HFFc6 (cell line): ENCODE measurements around the gene PRR20A. TPM values are rescaled to one million over a fixed set of nuclear protein-coding genes. Genes with fewer than 3 reads are reported as not detected.
"Not testable (repeated sequence)": the region's sequence is repeated elsewhere in the genome, so short reads cannot be mapped to it uniquely, and the experiment has no call there.

Experiments used
- DNase-seq: peaks from one replicate; pipeline ENCODE4 v3.0.0-alpha.2; 2018
- H3K27ac Mint-ChIP-seq: 2 replicates; pipeline ENCODE4 v1.8.0; 2020; ENCODE audit warnings: mild to moderate bottlenecking, mixed read lengths
- H3K27me3 Mint-ChIP-seq: 2 replicates; pipeline ENCODE4 v1.8.0; 2021; ENCODE audit warnings: mild to moderate bottlenecking, moderate library complexity, mixed read lengths; ENCODE audit not compliant: insufficient read depth
- H3K36me3 Mint-ChIP-seq: 2 replicates; pipeline ENCODE4 v1.8.0; 2021; ENCODE audit warnings: low read depth, mixed read lengths
- H3K4me1 Mint-ChIP-seq: 2 replicates; pipeline ENCODE4 v1.8.0; 2020; ENCODE audit warnings: low read depth, mixed read lengths
- H3K4me3 Mint-ChIP-seq: 2 replicates; pipeline ENCODE4 v1.8.0; 2020; ENCODE audit warnings: mild to moderate bottlenecking, moderate library complexity, mixed read lengths
- H3K9me3 Mint-ChIP-seq: 2 replicates; pipeline ENCODE4 v1.8.0; 2020; ENCODE audit warnings: mild to moderate bottlenecking, mixed read lengths
- long read RNA-seq: library from polyadenylated mRNA; unstranded; transcript quantifications from one replicate; pipeline ENCODE4 v2.0.0, GENCODE V29; 2019
- total RNA-seq, 6 experiments: library from RNA; stranded (reverse); fragmentation: NEBNext Ultra II Directional; extraction: Animal tissue kit (Norgen Biotek cat#: 25700); gene quantifications; 2 replicates in 1 of 6; 3 replicates in 5 of 6; pipeline ENCODE4 v1.2.3, GENCODE V29; 2021
- TF ChIP-seq, protein P1 (sequence below): fragments of 200-600 bp; sonication (generic); IDR thresholded peaks from 2 replicates; pipeline ENCODE4 v1.5.0; 2021; ENCODE audit warnings: antibody characterized with exemption, mild to moderate bottlenecking

Gene PRR20A
- total RNA-seq = not detected
- long read RNA-seq = 0 reads

DNA sequence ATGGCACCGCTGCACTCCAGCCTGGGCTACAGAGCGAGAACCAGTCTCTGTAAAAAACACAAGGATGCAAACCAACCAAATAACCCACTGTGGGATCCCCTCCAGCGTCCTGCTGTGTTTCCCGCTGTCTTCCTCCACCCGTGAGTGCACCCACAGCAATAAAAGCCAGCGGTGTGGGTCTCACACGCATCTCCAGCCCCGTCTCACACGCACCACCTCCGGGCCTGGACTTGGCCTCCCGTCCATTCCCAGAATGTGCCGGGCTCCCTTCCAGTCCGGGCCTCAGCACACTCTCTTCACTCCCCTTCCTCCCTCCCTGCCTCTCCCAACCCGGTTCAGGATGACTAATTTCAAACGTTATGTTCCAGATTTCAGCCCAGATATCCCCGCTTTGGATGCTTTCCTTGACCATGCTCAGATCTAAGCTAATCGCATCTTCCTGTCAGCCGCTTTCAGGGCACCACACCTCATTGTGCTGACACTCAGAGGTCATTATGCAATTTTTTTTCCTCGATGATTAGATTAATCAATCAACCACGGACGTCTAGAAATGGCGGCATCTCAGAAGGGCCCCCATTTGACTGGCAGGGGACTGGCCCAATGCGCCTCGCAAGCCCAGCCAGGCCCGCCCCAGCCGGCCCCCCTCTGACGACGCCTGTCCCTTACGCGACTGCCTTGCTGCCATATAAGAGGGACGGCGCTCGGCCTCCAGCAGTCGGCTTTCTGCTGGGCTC lies at the start of gene PRR20A:
TSS of gene PRR20A (plus strand) at position 684 of the 734 bp plus-strand sequence. CDS start 387 bp downstream, outside the sequence.
- H3K9me3 Mint-ChIP-seq, H3K27me3 Mint-ChIP-seq, DNase-seq, H3K27ac Mint-ChIP-seq, H3K4me3 Mint-ChIP-seq, H3K4me1 Mint-ChIP-seq, H3K36me3 Mint-ChIP-seq: not testable (repeated sequence)

DNA sequence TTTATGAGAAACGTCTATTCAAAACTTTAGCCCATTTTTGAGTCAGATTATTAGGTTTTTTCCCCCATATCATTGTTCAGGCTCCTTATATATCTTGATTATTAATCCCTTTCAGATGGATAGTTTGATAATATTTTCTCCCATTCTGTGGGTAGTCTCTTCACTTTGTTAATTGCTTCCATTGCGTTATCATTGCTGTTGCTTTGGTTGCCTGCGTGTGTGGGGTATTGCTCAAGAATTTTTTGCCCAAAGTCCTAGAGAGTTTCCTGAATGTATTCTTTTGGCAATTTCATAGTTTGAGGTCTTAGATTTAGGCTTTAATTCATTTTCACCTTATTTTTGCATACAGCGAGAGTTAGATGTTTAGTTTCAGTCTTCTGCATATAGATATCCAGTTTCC lies 25.8 kb upstream of the PRR20A start:
- DNase-seq = no peak
- Mint-ChIP-seq H3K27ac (no peak overlapping the region), H3K36me3 (no peaks in the 10 kb centered on the region), H3K27me3 (no peaks in the 10 kb centered on the region), H3K9me3 (peaks cover 39% of the 10 kb centered on the region), H3K4me3 (no peak overlapping the region), H3K4me1 (no peaks in the 10 kb centered on the region)
- TF ChIP-seq, protein P1, sequence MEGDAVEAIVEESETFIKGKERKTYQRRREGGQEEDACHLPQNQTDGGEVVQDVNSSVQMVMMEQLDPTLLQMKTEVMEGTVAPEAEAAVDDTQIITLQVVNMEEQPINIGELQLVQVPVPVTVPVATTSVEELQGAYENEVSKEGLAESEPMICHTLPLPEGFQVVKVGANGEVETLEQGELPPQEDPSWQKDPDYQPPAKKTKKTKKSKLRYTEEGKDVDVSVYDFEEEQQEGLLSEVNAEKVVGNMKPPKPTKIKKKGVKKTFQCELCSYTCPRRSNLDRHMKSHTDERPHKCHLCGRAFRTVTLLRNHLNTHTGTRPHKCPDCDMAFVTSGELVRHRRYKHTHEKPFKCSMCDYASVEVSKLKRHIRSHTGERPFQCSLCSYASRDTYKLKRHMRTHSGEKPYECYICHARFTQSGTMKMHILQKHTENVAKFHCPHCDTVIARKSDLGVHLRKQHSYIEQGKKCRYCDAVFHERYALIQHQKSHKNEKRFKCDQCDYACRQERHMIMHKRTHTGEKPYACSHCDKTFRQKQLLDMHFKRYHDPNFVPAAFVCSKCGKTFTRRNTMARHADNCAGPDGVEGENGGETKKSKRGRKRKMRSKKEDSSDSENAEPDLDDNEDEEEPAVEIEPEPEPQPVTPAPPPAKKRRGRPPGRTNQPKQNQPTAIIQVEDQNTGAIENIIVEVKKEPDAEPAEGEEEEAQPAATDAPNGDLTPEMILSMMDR = no peak

DNA sequence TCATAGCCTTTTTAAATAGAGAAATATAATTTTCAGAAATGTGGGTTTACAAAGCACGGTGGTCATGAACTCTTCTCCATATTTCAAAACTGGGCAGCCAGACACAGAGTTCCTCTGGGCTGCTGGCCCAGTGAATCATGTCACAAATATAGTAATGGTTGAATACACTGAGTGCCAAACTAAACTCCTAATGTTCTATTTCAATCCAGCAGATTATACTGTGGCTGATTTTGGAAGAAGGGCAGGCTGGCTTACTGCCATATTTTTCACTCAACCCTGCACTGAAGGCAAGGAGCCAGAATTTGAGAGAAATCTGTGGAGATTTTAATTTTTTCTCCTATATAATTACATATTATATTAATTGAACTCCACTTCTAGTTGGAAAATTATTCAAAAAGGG lies 17.0 kb upstream of the PRR20A start:
- DNase-seq = no peak
- Mint-ChIP-seq H3K36me3 (no peaks in the 10 kb centered on the region), H3K4me1 (no peaks in the 10 kb centered on the region), H3K27me3 (no peaks in the 10 kb centered on the region), H3K9me3 (peaks cover 14% of the 10 kb centered on the region), H3K27ac (no peak overlapping the region), H3K4me3 (no peak overlapping the region)
- TF ChIP-seq, protein P1 = no peak

DNA sequence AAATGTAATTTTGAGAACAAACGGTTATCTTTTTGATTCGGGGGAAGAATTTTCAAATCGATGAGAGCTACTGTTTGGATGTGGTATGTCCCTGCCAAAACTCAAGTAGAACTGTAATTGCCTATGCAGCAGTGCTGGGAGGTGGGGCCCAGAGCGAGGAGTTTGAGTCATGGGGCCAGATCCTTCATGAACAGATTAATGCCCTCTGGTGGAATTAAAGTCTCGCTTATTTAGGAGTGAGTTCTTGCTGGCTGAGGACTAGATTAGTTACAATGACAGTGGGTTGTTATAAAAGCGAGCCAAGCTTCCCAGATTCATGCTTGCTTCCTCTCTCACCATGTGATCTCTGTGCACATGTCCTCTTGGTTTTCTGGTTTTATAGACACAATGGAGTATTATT lies 11.8 kb upstream of the PRR20A start:
- H3K27me3 Mint-ChIP-seq = no peaks in the 10 kb centered on the region
- no peak overlapping the region for H3K4me3 Mint-ChIP-seq

DNA sequence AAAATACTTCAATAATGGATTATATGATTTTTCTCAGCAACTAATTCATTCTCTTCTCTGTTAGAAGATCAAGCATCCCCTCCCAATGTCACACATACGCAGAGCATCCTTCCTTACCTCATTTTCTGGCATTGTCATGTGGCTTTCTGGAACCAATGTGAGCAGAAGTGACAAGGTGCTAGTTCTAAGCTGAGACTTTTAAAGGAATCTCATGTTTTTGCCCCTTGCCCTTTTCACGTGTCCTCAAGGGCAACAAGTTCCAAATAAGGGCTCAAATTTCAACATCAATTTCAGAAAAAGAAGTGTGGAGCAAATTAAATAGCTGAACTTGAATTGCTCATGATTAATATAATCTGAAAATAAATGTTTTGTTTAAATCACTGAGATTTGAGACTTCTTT lies 4.6 kb upstream of the PRR20A start:
- Mint-ChIP-seq H3K9me3 (peaks cover 8% of the 10 kb centered on the region), H3K4me1 (no peaks in the 10 kb centered on the region), H3K27ac (no peak overlapping the region), H3K4me3 (no peak overlapping the region), H3K36me3 (no peaks in the 10 kb centered on the region), H3K27me3 (no peaks in the 10 kb centered on the region)
- DNase-seq = no peak
- TF ChIP-seq, protein P1 = no peak

More for the DNA sequence above, 11.8 kb upstream of the PRR20A start:
- H3K36me3 Mint-ChIP-seq = no peaks in the 10 kb centered on the region
- no peaks in the 10 kb centered on the region for H3K4me1 Mint-ChIP-seq
- peaks cover 22% of the 10 kb centered on the region for H3K9me3 Mint-ChIP-seq
- TF ChIP-seq, protein P1 = no peak
- DNase-seq = no peak
- H3K27ac Mint-ChIP-seq = no peak overlapping the region

DNA sequence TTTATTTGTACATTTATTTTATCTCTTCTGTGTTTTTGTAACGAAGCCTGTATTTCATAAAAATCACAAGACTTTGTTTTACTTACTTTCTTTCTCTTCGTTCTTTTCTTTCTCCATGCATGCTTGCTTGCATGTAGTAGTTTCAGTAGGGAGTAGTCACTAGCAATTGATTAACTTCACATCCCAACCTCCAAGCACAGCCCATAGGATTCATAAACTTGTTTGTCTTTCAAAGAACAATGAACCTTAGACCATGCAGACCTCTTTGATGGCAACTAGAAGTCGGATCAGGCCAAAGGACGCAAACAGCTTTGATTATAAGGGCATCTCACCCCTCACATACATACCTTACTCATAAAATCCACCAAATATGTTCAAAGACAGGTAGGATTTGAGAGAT lies 3.1 kb upstream of the PRR20A start:
- TF ChIP-seq, protein P1 = no peak
- Mint-ChIP-seq H3K9me3 (peaks cover 8% of the 10 kb centered on the region), H3K4me1 (no peaks in the 10 kb centered on the region), H3K36me3 (no peaks in the 10 kb centered on the region), H3K27ac (no peak overlapping the region), H3K27me3 (no peaks in the 10 kb centered on the region), H3K4me3 (no peak overlapping the region)
- no peak for DNase-seq
